CD14-positive monocyte (primary cell): Measurements from ENCODE around the gene ZBP1. TPM values are rescaled to one million over a fixed set of nuclear protein-coding genes. Genes with fewer than 3 reads are reported as not detected.

Experiments
- DNase-seq, 3 donors: peaks; one replicate each; pipeline ENCODE4 v3.0.0-alpha.2; 2011 to 2022
- H2AFZ ChIP-seq: 2 replicates; pipeline ENCODE4 v1.6.0; 2012; ENCODE audit warnings: mild to moderate bottlenecking, low read depth, low read length, inconsistent platforms; ENCODE audit not compliant: insufficient read depth, poor library complexity, severe bottlenecking
- H3K27ac ChIP-seq, 2 donors: 1 replicate in 1 of 2; 2 replicates in 1 of 2; pipeline ENCODE4 v1.5.1; 2012 to 2013; ENCODE audit warnings: low read length in 2 of 2, control low read depth in 1 of 2, inconsistent platforms in 1 of 2, low read depth in 1 of 2, mild to moderate bottlenecking in 1 of 2
- H3K27me3 ChIP-seq, 2 donors: one replicate each; pipeline versions ENCODE4 v1.6.0 to v1.6.1; 2011 to 2013; ENCODE audit warnings: low read length in 2 of 2; ENCODE audit not compliant: control insufficient read depth in 2 of 2, insufficient read depth in 2 of 2
- H3K36me3 ChIP-seq, 2 donors: replicated peaks in 1 of 2; 1 replicate in 1 of 2; 2 replicates in 1 of 2; pipeline versions ENCODE4 v1.5.1 to v1.6.1; 2012 to 2013; ENCODE audit warnings: low read length in 2 of 2, control low read depth in 1 of 2, inconsistent platforms in 1 of 2, mild to moderate bottlenecking in 1 of 2; ENCODE audit not compliant: insufficient read depth in 2 of 2, control insufficient read depth in 1 of 2
- H3K4me1 ChIP-seq, 2 donors: 1 replicate in 1 of 2; 2 replicates in 1 of 2; pipeline versions ENCODE4 v1.5.1 to v1.6.1; 2012 to 2013; ENCODE audit warnings: low read length in 2 of 2, control low read depth in 1 of 2, inconsistent platforms in 1 of 2, mild to moderate bottlenecking in 1 of 2, moderate library complexity in 1 of 2; ENCODE audit not compliant: insufficient read depth in 2 of 2, control insufficient read depth in 1 of 2
- H3K4me2 ChIP-seq: replicated peaks from 2 replicates; pipeline ENCODE3; 2012; ENCODE audit warnings: low read length, moderate library complexity, mild to moderate bottlenecking; ENCODE audit not compliant: poor library complexity, severe bottlenecking; ENCODE audit errors: extremely low read depth
- H3K4me3 ChIP-seq, 3 experiments: fragments of 200-600 bp in 1 of 3; sonication (generic) in 1 of 3; replicated peaks in 1 of 3; 1 replicate in 2 of 3; 2 replicates in 1 of 3; pipeline ENCODE4 v1.5.1; 2011 to 2013; ENCODE audit warnings: low read length in 3 of 3, mild to moderate bottlenecking in 3 of 3, control low read depth in 2 of 3, low read depth in 2 of 3, inconsistent platforms in 1 of 3, moderate library complexity in 1 of 3
- H3K79me2 ChIP-seq: 2 replicates; pipeline ENCODE4 v1.6.0; 2012; ENCODE audit warnings: mild to moderate bottlenecking, control low read depth, inconsistent platforms, low read length, moderate library complexity; ENCODE audit not compliant: insufficient read depth
- H3K9ac ChIP-seq: 2 replicates; pipeline ENCODE4 v1.6.0; 2017; ENCODE audit warnings: low read length, mild to moderate bottlenecking; ENCODE audit not compliant: insufficient read depth, poor library complexity, severe bottlenecking
- H3K9me3 ChIP-seq, 2 donors: replicated peaks in 1 of 2; 1 replicate in 1 of 2; 2 replicates in 1 of 2; pipeline versions ENCODE4 v1.5.1 to v1.6.1; 2012 to 2013; ENCODE audit warnings: low read length in 2 of 2, control low read depth in 1 of 2; ENCODE audit not compliant: control insufficient read depth in 1 of 2, insufficient read depth in 1 of 2
- H4K20me1 ChIP-seq: 2 replicates; pipeline ENCODE4 v1.6.0; 2012; ENCODE audit warnings: mild to moderate bottlenecking, low read length, control low read depth, moderate library complexity; ENCODE audit not compliant: insufficient read depth
- H3K27ac Mint-ChIP-seq, 7 donors: one replicate each; pipeline ENCODE4 v1.8.0; 2020; ENCODE audit warnings: mild to moderate bottlenecking in 7 of 7, mixed read lengths in 7 of 7, moderate library complexity in 6 of 7, inconsistent platforms in 2 of 7
- H3K27me3 Mint-ChIP-seq, 3 donors: one replicate each; pipeline ENCODE4 v1.8.0; 2021 to 2022; ENCODE audit warnings: low read depth in 3 of 3, mild to moderate bottlenecking in 3 of 3, mixed read lengths in 3 of 3, moderate library complexity in 3 of 3, inconsistent platforms in 1 of 3
- H3K36me3 Mint-ChIP-seq, 2 donors: one replicate each; pipeline ENCODE4 v1.8.0; 2020; ENCODE audit warnings: mixed read lengths in 2 of 2, inconsistent platforms in 1 of 2, mild to moderate bottlenecking in 1 of 2
- H3K4me1 Mint-ChIP-seq: one replicate; pipeline ENCODE4 v1.8.0; 2020; ENCODE audit warnings: mild to moderate bottlenecking, mixed read lengths
- H3K4me3 Mint-ChIP-seq, 2 donors: one replicate each; pipeline ENCODE4 v1.8.0; 2020; ENCODE audit warnings: mild to moderate bottlenecking in 2 of 2, mixed read lengths in 2 of 2, moderate library complexity in 1 of 2
- H3K9me3 Mint-ChIP-seq, 7 donors: one replicate each; pipeline ENCODE4 v1.8.0; 2020 to 2022; ENCODE audit warnings: mixed read lengths in 7 of 7, mild to moderate bottlenecking in 6 of 7, moderate library complexity in 6 of 7, inconsistent platforms in 2 of 7
- CTCF ChIP-seq: fragments of 200-600 bp; IDR thresholded peaks from one replicate; pipeline ENCODE4 v1.8.0; 2022; ENCODE audit warnings: antibody characterized with exemption, mild to moderate bottlenecking
- WGBS: methylation state at CpG from one replicate; pipeline ENCODE4 v1.1.5; 2013; ENCODE audit warnings: missing lambda C conversion rate; ENCODE audit not compliant: insufficient coverage; 5-methylcytosine and 5-hydroxymethylcytosine counted together
- intact Hi-C, 2 donors: fragments of 100-400 bp; cut with micrococcal nuclease; formaldehyde crosslinking; loops; one replicate each; pipeline versions ENCODE4 v1.15.0 to v1.15.1; 2023
- polyA plus RNA-seq, 3 donors: library from polyadenylated mRNA; depleted of rRNA in 1 of 3; unstranded in 2 of 3; stranded (reverse) in 1 of 3; fragments of 300-500 nt in 2 of 3; fragments of >200 nt in 1 of 3; fragmentation: Illumina TruSeq in 2 of 3; gene quantifications; 1 replicate in 2 of 3; 2 replicates in 1 of 3; pipeline ENCODE4 v1.2.3, GENCODE V29; 2012 to 2021

ZBP1 gene
- polyA plus RNA-seq, 3 donors = 2.8 to 25.9 (median 3.0) TPM

- Mint-ChIP-seq H3K4me3 (no peak overlapping the region), H3K27ac (no peak overlapping the region), H3K36me3 (no peaks in the 10 kb centered on the region), H3K4me1 (no peaks in the 10 kb centered on the region), H3K9me3 (peaks cover 0 to 3% (median 0%) of the 10 kb centered on the region in 7 donors), H3K27me3 (peaks cover 2 to 5% (median 3%) of the 10 kb centered on the region in 3 donors)
- no peak for DNase-seq
- Histone ChIP-seq H2AFZ (no peak overlapping the region), H4K20me1 (no peaks in the 10 kb centered on the region), H3K36me3 (no peaks in the 10 kb centered on the region), H3K27ac (no peak overlapping the region), H3K4me2 (no peak overlapping the region), H3K27me3 (no peaks in the 10 kb centered on the region), H3K9ac (no peak overlapping the region), H3K9me3 (no peaks in the 10 kb centered on the region), H3K4me1 (no peaks in the 10 kb centered on the region), H3K4me3 (no peak overlapping the region), H3K79me2 (no peaks in the 10 kb centered on the region)
- 82% methylated on average over 25 of the region's 25 CpGs for WGBS
- TF ChIP-seq CTCF = no peak
- intact Hi-C loops = loop anchor here in 1 of 2 donors (10.0 kb wide), 1 partner anchor 516 kb away; no protein-coding TSS in a partner anchor
These were observed 38.7 kb upstream of the ZBP1 start for GRCh38 chr20:57658833-57659516.

GRCh38 chr20:57658447-57658832 lies 38.2 kb upstream of the ZBP1 start:
- TF ChIP-seq CTCF = no peak
- Histone ChIP-seq H2AFZ (no peak overlapping the region), H3K27me3 (no peaks in the 10 kb centered on the region), H3K79me2 (no peaks in the 10 kb centered on the region), H3K27ac (no peak overlapping the region), H3K9ac (no peak overlapping the region), H3K4me2 (no peak overlapping the region), H3K4me1 (no peaks in the 10 kb centered on the region), H3K4me3 (no peak overlapping the region), H4K20me1 (no peaks in the 10 kb centered on the region), H3K36me3 (no peaks in the 10 kb centered on the region), H3K9me3 (no peaks in the 10 kb centered on the region)
- Mint-ChIP-seq H3K4me1 (no peaks in the 10 kb centered on the region), H3K9me3 (peaks cover 0 to 3% (median 0%) of the 10 kb centered on the region in 7 donors), H3K4me3 (no peak overlapping the region), H3K27ac (no peak overlapping the region), H3K36me3 (no peaks in the 10 kb centered on the region), H3K27me3 (peaks cover 2 to 5% (median 3%) of the 10 kb centered on the region in 3 donors)
- DNase-seq = no peak
- intact Hi-C loops = loop anchor here in 1 of 2 donors (10.0 kb wide), 1 partner anchor 516 kb away; no protein-coding TSS in a partner anchor
- 94% methylated on average over 6 of the region's 8 CpGs for WGBS
